H1 (cell line): Measurements from ENCODE around the gene ASB7. TPM values are rescaled to one million over a fixed set of nuclear protein-coding genes. Genes with fewer than 3 reads are reported as not detected.

Experiments
- CBX5 ChIP-seq: fragments of 300-800, 300-1000 bp; sonication (generic); IDR thresholded peaks from 2 replicates; pipeline ENCODE4 v1.7.1; 2016; ENCODE audit warnings: antibody characterized with exemption, low read length, low read depth
- CBX8 ChIP-seq: fragments of 300-800, 300-1000 bp; sonication (generic); IDR thresholded peaks from 2 replicates; pipeline ENCODE4 v1.7.1; 2016; ENCODE audit warnings: low read depth, low read length, borderline replicate concordance
- CEBPB ChIP-seq: IDR thresholded peaks from 2 replicates; pipeline ENCODE4 v1.6.1; 2012; ENCODE audit warnings: low read depth, low read length
- CHD7 ChIP-seq: fragments of 300-600 bp; sonication (generic); IDR thresholded peaks from 2 replicates; pipeline ENCODE4 v1.7.1; 2012; ENCODE audit warnings: low read length, moderate library complexity, mild to moderate bottlenecking, inconsistent platforms; ENCODE audit not compliant: insufficient replicate concordance
- E2F6 ChIP-seq: IDR thresholded peaks from 2 replicates; pipeline ENCODE4 v1.6.1; 2012; ENCODE audit warnings: inconsistent platforms
- FOSL1 ChIP-seq: IDR thresholded peaks from 2 replicates; pipeline ENCODE4 v1.6.1; 2011; ENCODE audit warnings: mild to moderate bottlenecking, low read depth, low read length, moderate library complexity; ENCODE audit not compliant: insufficient read depth
- GABPA ChIP-seq: IDR thresholded peaks from 2 replicates; pipeline ENCODE4 v1.6.1; 2011; ENCODE audit warnings: mild to moderate bottlenecking, low read length, moderate library complexity, borderline replicate concordance; ENCODE audit not compliant: insufficient read depth
- TAF1 ChIP-seq: IDR thresholded peaks from 2 replicates; pipeline ENCODE4 v1.6.1; 2011; ENCODE audit warnings: mild to moderate bottlenecking, low read depth, low read length
- TCF12 ChIP-seq: IDR thresholded peaks from 2 replicates; pipeline ENCODE4 v1.6.1; 2011; ENCODE audit warnings: low read depth, mild to moderate bottlenecking, low read length
- polyA plus RNA-seq, 7 experiments: library from polyadenylated mRNA; depleted of rRNA in 3 of 7; stranded (reverse) in 5 of 7; unstranded in 2 of 7; fragments of >200 nt in 5 of 7; fragments of 200-250 nt in 2 of 7; gene quantifications; 1 replicate in 5 of 7; 2 replicates in 1 of 7; 4 replicates in 1 of 7; pipeline versions ENCODE4 v1.2.1 to v1.2.3, GENCODE V29; 2011 to 2013; ENCODE audit warnings: missing spikeins in 2 of 7, mixed read lengths in 2 of 7
- total RNA-seq: library from RNA; stranded (reverse); fragmentation: NEBNext Ultra II Directional; extraction: Animal tissue kit (Norgen Biotek cat#: 25700); gene quantifications from 2 replicates; pipeline ENCODE4 v1.2.1, GENCODE V29; 2021

ASB7 gene
- total and polyA plus RNA-seq, 2 of the 8 experiments (the other 6 are each of a cell fraction or from before 2014, with no cell fraction given), result 5.2 to 12.8 TPM

GRCh38 chr15:100689131-100689899 lies 86.9 kb downstream of the ASB7 start (continued):
- TF ChIP-seq CHD7 (no peak), FOSL1 (no peak), TCF12 (no peak), CEBPB (no peak), GABPA (no peak), E2F6 (no peak), CBX5 (no peak), CBX8 (no peak), TAF1 (no peak)
